NT2/D1 (cell line): ENCODE measurements around the gene GLOD4.

Experiments
- SUZ12 ChIP-seq: IDR thresholded peaks from 2 replicates; pipeline ENCODE4 v1.6.1; 2011; ENCODE audit not compliant: insufficient read length, insufficient read depth; ENCODE audit errors: extremely low read depth
- YY1 ChIP-seq: IDR thresholded peaks from 2 replicates; pipeline ENCODE4 v1.6.1; 2011; ENCODE audit not compliant: insufficient read length, insufficient read depth
- ZNF274 ChIP-seq: IDR thresholded peaks from 2 replicates; pipeline ENCODE4 v1.6.1; 2011; ENCODE audit warnings: mild to moderate bottlenecking, low read depth, low read length

- TF ChIP-seq SUZ12, result no peak
- TF ChIP-seq ZNF274, result no peak
- no peak for TF ChIP-seq YY1
Measured at GRCh38 chr17:778096-778495, 4.0 kb downstream of the GLOD4 start.
